ENCODE measurements around the gene NAA38. TPM values are rescaled to one million over a fixed set of nuclear protein-coding genes. Genes with fewer than 3 reads are reported as not detected.

NAA38 gene
- polyA plus RNA-seq, 1 donor (not counting 4 experiments of a cell fraction or from before 2014, with no cell fraction given): 70.9 TPM

- H3K27ac ChIP-seq (ENCODE audit: control insufficient read depth, insufficient read depth, low read length): no peak overlapping the region
- no peak overlapping the region for H3K9ac ChIP-seq (ENCODE audit: control insufficient read depth, extremely low read depth, insufficient read depth, low read length)
- TF ChIP-seq EZH2 (IDR thresholded peaks at IDR 0.05; ENCODE audit: low read length) (no peak), CTCF (optimal IDR thresholded peaks at IDR 0.05 in 1 of 3, IDR thresholded peaks at IDR 0.05 in 1 of 3, conservative IDR thresholded peaks at IDR 0.05 in 1 of 3; ENCODE audit: extremely low read depth in 1 of 3, insufficient read depth in 2 of 3, low read length in 3 of 3) (no peak)
- peaks cover 27 to 32% of the 10 kb centered on the region in 2 experiments for H3K36me3 ChIP-seq (ENCODE audit: control insufficient read depth in 2 of 2, extremely low read depth in 1 of 2, insufficient read depth in 2 of 2, low read length in 2 of 2)
- H3K4me2 ChIP-seq (ENCODE audit: control insufficient read depth, extremely low read depth, insufficient read depth, low read depth, low read length): no peak overlapping the region
- H3K27me3 ChIP-seq (ENCODE audit: control insufficient read depth, extremely low read depth, insufficient read depth, low read length): no peaks in the 10 kb centered on the region
- no peak for DNase-seq (ENCODE audit: low read depth, low spot score)
- no peaks in the 10 kb centered on the region for H3K9me1 ChIP-seq (ENCODE audit: control insufficient read depth, extremely low read depth, insufficient read depth, low read length)
- H3K79me2 ChIP-seq (ENCODE audit: control insufficient read depth, insufficient read depth, low read length): peaks cover 25% of the 10 kb centered on the region
- no peak overlapping the region for H3K4me3 ChIP-seq (ENCODE audit: control insufficient read depth in 2 of 3, extremely low read depth in 1 of 3, insufficient read depth in 2 of 3, low read depth in 1 of 3, low read length in 3 of 3)
- H3K9me3 ChIP-seq (ENCODE audit: control insufficient read depth, low read depth, low read length): no peaks in the 10 kb centered on the region
- peaks cover 21% of the 10 kb centered on the region for H3K4me1 ChIP-seq (ENCODE audit: control insufficient read depth, extremely low read depth, insufficient read depth, low read length)
- FAIRE-seq: no peak
- dilution Hi-C loops (cut with MboI; ENCODE audit: extremely low pct_ligation_motif_present, low sequenced_read_pairs): no loop called here
- H4K20me1 ChIP-seq (ENCODE audit: control insufficient read depth, extremely low read depth, insufficient read depth, low read length): peaks cover 3% of the 10 kb centered on the region
- H2AFZ ChIP-seq (ENCODE audit: control insufficient read depth, low read length): no peak overlapping the region
Observed at GRCh38 chr17:7846765-7847661, 10.3 kb downstream of the NAA38 start.

- Histone ChIP-seq H3K27ac (ENCODE audit: control insufficient read depth, insufficient read depth, low read length) (no peak overlapping the region), H3K36me3 (ENCODE audit: control insufficient read depth in 2 of 2, extremely low read depth in 1 of 2, insufficient read depth in 2 of 2, low read length in 2 of 2) (peaks cover 24 to 26% of the 10 kb centered on the region in 2 experiments), H2AFZ (ENCODE audit: control insufficient read depth, low read length) (no peak overlapping the region), H4K20me1 (ENCODE audit: control insufficient read depth, extremely low read depth, insufficient read depth, low read length) (peaks cover 3% of the 10 kb centered on the region), H3K4me3 (ENCODE audit: control insufficient read depth in 2 of 3, extremely low read depth in 1 of 3, insufficient read depth in 2 of 3, low read depth in 1 of 3, low read length in 3 of 3) (no peak overlapping the region), H3K9ac (ENCODE audit: control insufficient read depth, extremely low read depth, insufficient read depth, low read length) (no peak overlapping the region), H3K9me3 (ENCODE audit: control insufficient read depth, low read depth, low read length) (no peaks in the 10 kb centered on the region), H3K4me1 (ENCODE audit: control insufficient read depth, extremely low read depth, insufficient read depth, low read length) (peaks cover 20% of the 10 kb centered on the region), H3K4me2 (ENCODE audit: control insufficient read depth, extremely low read depth, insufficient read depth, low read depth, low read length) (no peak overlapping the region), H3K9me1 (ENCODE audit: control insufficient read depth, extremely low read depth, insufficient read depth, low read length) (no peaks in the 10 kb centered on the region), H3K79me2 (ENCODE audit: control insufficient read depth, insufficient read depth, low read length) (peaks cover 25% of the 10 kb centered on the region), H3K27me3 (ENCODE audit: control insufficient read depth, extremely low read depth, insufficient read depth, low read length) (no peaks in the 10 kb centered on the region)
- dilution Hi-C loops (cut with MboI; ENCODE audit: extremely low pct_ligation_motif_present, low sequenced_read_pairs): no loop called here
- TF ChIP-seq EZH2 (IDR thresholded peaks at IDR 0.05; ENCODE audit: low read length) (no peak), CTCF (optimal IDR thresholded peaks at IDR 0.05 in 1 of 3, IDR thresholded peaks at IDR 0.05 in 1 of 3, conservative IDR thresholded peaks at IDR 0.05 in 1 of 3; ENCODE audit: extremely low read depth in 1 of 3, insufficient read depth in 2 of 3, low read length in 3 of 3) (no peak)
- FAIRE-seq: no peak
- DNase-seq (ENCODE audit: low read depth, low spot score): no peak
Observed at GRCh38 chr17:7846063-7846735, 11.2 kb downstream of the NAA38 start.
